H1 (cell line): Measurements from ENCODE around the gene DUOX1. TPM values are rescaled to one million over a fixed set of nuclear protein-coding genes. Genes with fewer than 3 reads are reported as not detected.

Experiments
- POU5F1 ChIP-seq: IDR thresholded peaks from 2 replicates; pipeline ENCODE4 v1.6.1; 2011; ENCODE audit warnings: low read depth, mild to moderate bottlenecking, low read length, moderate library complexity
- RAD21 ChIP-seq, 2 experiments: IDR thresholded peaks in 1 of 2; conservative IDR thresholded peaks in 1 of 2; 2 replicates each; pipeline ENCODE4 v1.6.1; 2011; ENCODE audit warnings: low read depth in 2 of 2, low read length in 2 of 2, improper control_type of control experiment in 1 of 2, inconsistent platforms in 1 of 2, mild to moderate bottlenecking in 1 of 2, moderate library complexity in 1 of 2
- SIN3A ChIP-seq, 2 experiments: IDR thresholded peaks in 1 of 2; conservative IDR thresholded peaks in 1 of 2; 2 replicates each; pipeline ENCODE4 v1.6.1; 2011 to 2012; ENCODE audit warnings: low read length in 2 of 2, improper control_type of control experiment in 1 of 2, low read depth in 1 of 2, mild to moderate bottlenecking in 1 of 2
- polyA plus RNA-seq, 7 experiments: library from polyadenylated mRNA; depleted of rRNA in 3 of 7; stranded (reverse) in 5 of 7; unstranded in 2 of 7; fragments of >200 nt in 5 of 7; fragments of 200-250 nt in 2 of 7; gene quantifications; 1 replicate in 5 of 7; 2 replicates in 1 of 7; 4 replicates in 1 of 7; pipeline versions ENCODE4 v1.2.1 to v1.2.3, GENCODE V29; 2011 to 2013; ENCODE audit warnings: missing spikeins in 2 of 7, mixed read lengths in 2 of 7
- total RNA-seq: library from RNA; stranded (reverse); fragmentation: NEBNext Ultra II Directional; extraction: Animal tissue kit (Norgen Biotek cat#: 25700); gene quantifications from 2 replicates; pipeline ENCODE4 v1.2.1, GENCODE V29; 2021

The DUOX1 gene
- total and polyA plus RNA-seq, 2 of the 8 experiments (the other 6 are each of a cell fraction or from before 2014, with no cell fraction given): 0.84 to 1.4 TPM

DNA sequence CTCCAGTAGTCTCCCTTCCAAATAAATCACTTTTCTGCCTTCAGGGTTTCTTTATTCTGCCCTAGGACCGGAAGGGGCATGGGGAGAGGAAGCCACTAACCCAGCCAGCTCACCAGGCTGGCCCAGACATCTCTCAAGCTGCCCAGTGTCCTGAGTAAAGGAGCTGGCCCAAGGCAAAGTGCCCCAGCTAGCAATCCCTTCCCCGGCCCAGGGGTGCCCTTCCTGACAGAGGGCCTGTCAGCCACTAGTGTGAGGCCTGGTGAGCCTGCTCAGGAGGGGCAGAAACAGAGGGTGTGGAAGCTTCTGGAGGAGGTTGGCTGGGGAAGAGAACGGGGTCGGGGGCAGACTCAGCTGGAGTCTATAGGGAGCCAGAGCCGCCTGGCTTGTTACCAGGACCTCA is 35.7 kb downstream of the DUOX1 start (continued):
- TF ChIP-seq POU5F1 (no peak), RAD21 (IDR thresholded peaks at IDR 0.05 in 1 of 2, conservative IDR thresholded peaks at IDR 0.05 in 1 of 2; ENCODE audit: low read depth in 2 of 2, low read length in 2 of 2) (no peak), SIN3A (conservative IDR thresholded peaks at IDR 0.05 in 1 of 2, IDR thresholded peaks at IDR 0.05 in 1 of 2; ENCODE audit: low read depth in 1 of 2, low read length in 2 of 2) (no peak)
